ENCODE results near the gene FNDC11. TPM values are rescaled to one million over a fixed set of nuclear protein-coding genes. Genes with fewer than 3 reads are reported as not detected.

FNDC11 gene
- total and polyA plus RNA-seq, 2 of the 13 experiments (the other 11 are each of a cell fraction or from before 2014, with no cell fraction given) = 0.07 TPM; not detected in 1

DNA sequence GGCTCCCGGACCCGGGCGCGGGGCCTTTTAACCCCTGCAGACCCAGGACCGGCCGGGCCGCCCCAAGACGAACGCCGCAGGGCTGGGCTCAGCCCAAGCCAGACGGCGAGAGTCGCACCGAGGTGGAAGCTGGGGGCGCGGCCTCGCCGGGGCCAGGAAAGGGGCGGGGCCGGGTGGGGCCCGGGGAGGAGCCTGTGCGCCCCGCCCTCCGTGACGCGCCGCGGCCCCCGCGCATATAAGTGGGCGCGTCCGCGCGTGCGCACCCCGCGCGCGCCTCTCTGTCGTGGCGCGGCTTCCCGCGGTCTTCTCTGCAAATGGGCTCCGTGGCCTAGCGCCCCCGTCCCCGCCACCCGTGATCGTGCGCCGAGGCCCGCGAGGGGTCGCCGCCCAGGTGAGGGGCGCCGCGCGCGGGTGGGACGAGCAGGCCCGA lies 33.4 kb upstream of the FNDC11 start, which contains the start of gene PPDPF (continued):
- TF ChIP-seq, protein P1, sequence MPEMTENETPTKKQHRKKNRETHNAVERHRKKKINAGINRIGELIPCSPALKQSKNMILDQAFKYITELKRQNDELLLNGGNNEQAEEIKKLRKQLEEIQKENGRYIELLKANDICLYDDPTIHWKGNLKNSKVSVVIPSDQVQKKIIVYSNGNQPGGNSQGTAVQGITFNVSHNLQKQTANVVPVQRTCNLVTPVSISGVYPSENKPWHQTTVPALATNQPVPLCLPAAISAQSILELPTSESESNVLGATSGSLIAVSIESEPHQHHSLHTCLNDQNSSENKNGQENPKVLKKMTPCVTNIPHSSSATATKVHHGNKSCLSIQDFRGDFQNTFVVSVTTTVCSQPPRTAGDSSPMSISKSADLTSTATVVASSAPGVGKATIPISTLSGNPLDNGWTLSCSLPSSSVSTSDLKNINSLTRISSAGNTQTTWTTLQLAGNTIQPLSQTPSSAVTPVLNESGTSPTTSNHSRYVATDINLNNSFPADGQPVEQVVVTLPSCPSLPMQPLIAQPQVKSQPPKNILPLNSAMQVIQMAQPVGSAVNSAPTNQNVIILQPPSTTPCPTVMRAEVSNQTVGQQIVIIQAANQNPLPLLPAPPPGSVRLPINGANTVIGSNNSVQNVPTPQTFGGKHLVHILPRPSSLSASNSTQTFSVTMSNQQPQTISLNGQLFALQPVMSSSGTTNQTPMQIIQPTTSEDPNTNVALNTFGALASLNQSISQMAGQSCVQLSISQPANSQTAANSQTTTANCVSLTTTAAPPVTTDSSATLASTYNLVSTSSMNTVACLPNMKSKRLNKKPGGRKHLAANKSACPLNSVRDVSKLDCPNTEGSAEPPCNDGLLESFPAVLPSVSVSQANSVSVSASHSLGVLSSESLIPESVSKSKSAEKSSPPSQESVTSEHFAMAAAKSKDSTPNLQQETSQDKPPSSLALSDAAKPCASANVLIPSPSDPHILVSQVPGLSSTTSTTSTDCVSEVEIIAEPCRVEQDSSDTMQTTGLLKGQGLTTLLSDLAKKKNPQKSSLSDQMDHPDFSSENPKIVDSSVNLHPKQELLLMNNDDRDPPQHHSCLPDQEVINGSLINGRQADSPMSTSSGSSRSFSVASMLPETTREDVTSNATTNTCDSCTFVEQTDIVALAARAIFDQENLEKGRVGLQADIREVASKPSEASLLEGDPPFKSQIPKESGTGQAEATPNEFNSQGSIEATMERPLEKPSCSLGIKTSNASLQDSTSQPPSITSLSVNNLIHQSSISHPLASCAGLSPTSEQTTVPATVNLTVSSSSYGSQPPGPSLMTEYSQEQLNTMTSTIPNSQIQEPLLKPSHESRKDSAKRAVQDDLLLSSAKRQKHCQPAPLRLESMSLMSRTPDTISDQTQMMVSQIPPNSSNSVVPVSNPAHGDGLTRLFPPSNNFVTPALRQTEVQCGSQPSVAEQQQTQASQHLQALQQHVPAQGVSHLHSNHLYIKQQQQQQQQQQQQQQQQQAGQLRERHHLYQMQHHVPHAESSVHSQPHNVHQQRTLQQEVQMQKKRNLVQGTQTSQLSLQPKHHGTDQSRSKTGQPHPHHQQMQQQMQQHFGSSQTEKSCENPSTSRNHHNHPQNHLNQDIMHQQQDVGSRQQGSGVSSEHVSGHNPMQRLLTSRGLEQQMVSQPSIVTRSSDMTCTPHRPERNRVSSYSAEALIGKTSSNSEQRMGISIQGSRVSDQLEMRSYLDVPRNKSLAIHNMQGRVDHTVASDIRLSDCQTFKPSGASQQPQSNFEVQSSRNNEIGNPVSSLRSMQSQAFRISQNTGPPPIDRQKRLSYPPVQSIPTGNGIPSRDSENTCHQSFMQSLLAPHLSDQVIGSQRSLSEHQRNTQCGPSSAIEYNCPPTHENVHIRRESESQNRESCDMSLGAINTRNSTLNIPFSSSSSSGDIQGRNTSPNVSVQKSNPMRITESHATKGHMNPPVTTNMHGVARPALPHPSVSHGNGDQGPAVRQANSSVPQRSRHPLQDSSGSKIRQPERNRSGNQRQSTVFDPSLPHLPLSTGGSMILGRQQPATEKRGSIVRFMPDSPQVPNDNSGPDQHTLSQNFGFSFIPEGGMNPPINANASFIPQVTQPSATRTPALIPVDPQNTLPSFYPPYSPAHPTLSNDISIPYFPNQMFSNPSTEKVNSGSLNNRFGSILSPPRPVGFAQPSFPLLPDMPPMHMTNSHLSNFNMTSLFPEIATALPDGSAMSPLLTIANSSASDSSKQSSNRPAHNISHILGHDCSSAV (CRISPR knock-in tag; IDR thresholded peaks at IDR 0.05; ENCODE audit: borderline replicate concordance) = no peak
- TF ChIP-seq ZNF138 (CRISPR knock-in tag; IDR thresholded peaks at IDR 0.05; ENCODE audit: low read depth) (no peak), DMTF1 (CRISPR knock-in tag; IDR thresholded peaks at IDR 0.05) (no peak), ZMYM2 (CRISPR knock-in tag; IDR thresholded peaks at IDR 0.05) (no peak), JUND (CRISPR knock-in tag; IDR thresholded peaks at IDR 0.05) (no peak), YEATS2 (CRISPR knock-in tag; IDR thresholded peaks at IDR 0.05; ENCODE audit: borderline replicate concordance) (no peak), ZNF800 (CRISPR knock-in tag; IDR thresholded peaks at IDR 0.05) (no peak), SMAD3 (CRISPR knock-in tag; IDR thresholded peaks at IDR 0.05) (no peak), PAF1 (CRISPR knock-in tag; IDR thresholded peaks at IDR 0.05) (no peak), SMC3 (IDR thresholded peaks at IDR 0.05; ENCODE audit: low read length) (no peak), MBNL3 (CRISPR knock-in tag; conservative IDR thresholded peaks at IDR 0.05) (no peak), NFE2L2 (IDR thresholded peaks at IDR 0.05; ENCODE audit: low read length) (no peak), JUN (CRISPR knock-in tag; IDR thresholded peaks at IDR 0.05) (no peak), DDIT3 (CRISPR knock-in tag; IDR thresholded peaks at IDR 0.05) (no peak)
- TF ChIP-seq, protein P2, sequence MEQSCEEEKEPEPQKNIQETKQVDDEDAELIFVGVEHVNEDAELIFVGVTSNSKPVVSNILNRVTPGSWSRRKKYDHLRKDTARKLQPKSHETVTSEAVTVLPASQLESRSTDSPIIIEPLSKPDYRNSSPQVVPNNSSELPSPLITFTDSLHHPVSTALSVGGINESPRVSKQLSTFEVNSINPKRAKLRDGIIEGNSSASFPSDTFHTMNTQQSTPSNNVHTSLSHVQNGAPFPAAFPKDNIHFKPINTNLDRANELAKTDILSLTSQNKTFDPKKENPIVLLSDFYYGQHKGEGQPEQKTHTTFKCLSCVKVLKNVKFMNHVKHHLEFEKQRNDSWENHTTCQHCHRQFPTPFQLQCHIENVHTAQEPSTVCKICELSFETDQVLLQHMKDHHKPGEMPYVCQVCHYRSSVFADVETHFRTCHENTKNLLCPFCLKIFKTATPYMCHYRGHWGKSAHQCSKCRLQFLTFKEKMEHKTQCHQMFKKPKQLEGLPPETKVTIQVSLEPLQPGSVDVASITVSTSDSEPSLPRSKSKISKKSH (CRISPR knock-in tag; IDR thresholded peaks at IDR 0.05; ENCODE audit: borderline replicate concordance) = no peak
- TF ChIP-seq, protein P3, sequence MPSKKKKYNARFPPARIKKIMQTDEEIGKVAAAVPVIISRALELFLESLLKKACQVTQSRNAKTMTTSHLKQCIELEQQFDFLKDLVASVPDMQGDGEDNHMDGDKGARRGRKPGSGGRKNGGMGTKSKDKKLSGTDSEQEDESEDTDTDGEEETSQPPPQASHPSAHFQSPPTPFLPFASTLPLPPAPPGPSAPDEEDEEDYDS (CRISPR knock-in tag; IDR thresholded peaks at IDR 0.05) = peak; percentile 75; the same call in 1 of the 2 replicates

All from HepG2 (cell line).